Lower leg skin (tissue), 4 donors: ENCODE measurements around the gene OSBPL3. TPM values are rescaled to one million over a fixed set of nuclear protein-coding genes. Genes with fewer than 3 reads are reported as not detected.

ENCODE experiments used
- DNase-seq, 2 donors: peaks; one replicate each; pipeline ENCODE4 v3.0.0-alpha.2; 2019; ENCODE audit warnings: low spot score in 2 of 2
- H3K4me3 ChIP-seq: fragments of 200-600 bp; sonication (generic); 2 replicates; pipeline ENCODE4 v1.5.1; 2017; ENCODE audit warnings: mild to moderate bottlenecking, low read depth; ENCODE audit not compliant: poor library complexity, severe bottlenecking
- POLR2A ChIP-seq, 2 donors: fragments of 450-650 bp; IDR thresholded peaks; one replicate each; pipeline ENCODE4 v1.6.1; 2016 to 2017; ENCODE audit warnings: antibody characterized with exemption in 2 of 2, mild to moderate bottlenecking in 1 of 2, moderate library complexity in 1 of 2
- WGBS, 2 donors: methylation state at CpG; one replicate each; pipeline ENCODE4 v1.1.5; 2018; 5-methylcytosine and 5-hydroxymethylcytosine counted together
- intact Hi-C: fragments of 100-400 bp; cut with DNase I; formaldehyde crosslinking; loops from one replicate; pipeline ENCODE4 v1.15.0; 2023; ENCODE audit warnings: low total_unique reads
- total RNA-seq, 4 donors: library from RNA; depleted of rRNA; stranded (reverse); fragments of >200 nt; gene quantifications; one replicate each; pipeline ENCODE4 v1.1.0, GENCODE V29; 2016
- TF ChIP-seq, protein P1 (sequence below), 3 donors: fragments of 450-650 bp; IDR thresholded peaks; one replicate each; pipeline ENCODE4 v1.5.1; 2016; ENCODE audit warnings: antibody characterized with exemption in 3 of 3, mild to moderate bottlenecking in 3 of 3, moderate library complexity in 2 of 3

The OSBPL3 gene
- total RNA-seq, 4 donors from 2014 or later: 21.9 to 40.3 (median 23.7) TPM

GRCh38 chr7:24862461-24862860 lies 117.5 kb downstream of the OSBPL3 start:
- TF ChIP-seq, protein P1, sequence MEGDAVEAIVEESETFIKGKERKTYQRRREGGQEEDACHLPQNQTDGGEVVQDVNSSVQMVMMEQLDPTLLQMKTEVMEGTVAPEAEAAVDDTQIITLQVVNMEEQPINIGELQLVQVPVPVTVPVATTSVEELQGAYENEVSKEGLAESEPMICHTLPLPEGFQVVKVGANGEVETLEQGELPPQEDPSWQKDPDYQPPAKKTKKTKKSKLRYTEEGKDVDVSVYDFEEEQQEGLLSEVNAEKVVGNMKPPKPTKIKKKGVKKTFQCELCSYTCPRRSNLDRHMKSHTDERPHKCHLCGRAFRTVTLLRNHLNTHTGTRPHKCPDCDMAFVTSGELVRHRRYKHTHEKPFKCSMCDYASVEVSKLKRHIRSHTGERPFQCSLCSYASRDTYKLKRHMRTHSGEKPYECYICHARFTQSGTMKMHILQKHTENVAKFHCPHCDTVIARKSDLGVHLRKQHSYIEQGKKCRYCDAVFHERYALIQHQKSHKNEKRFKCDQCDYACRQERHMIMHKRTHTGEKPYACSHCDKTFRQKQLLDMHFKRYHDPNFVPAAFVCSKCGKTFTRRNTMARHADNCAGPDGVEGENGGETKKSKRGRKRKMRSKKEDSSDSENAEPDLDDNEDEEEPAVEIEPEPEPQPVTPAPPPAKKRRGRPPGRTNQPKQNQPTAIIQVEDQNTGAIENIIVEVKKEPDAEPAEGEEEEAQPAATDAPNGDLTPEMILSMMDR (IDR thresholded peaks at IDR 0.05): no peak
- TF ChIP-seq POLR2A (IDR thresholded peaks at IDR 0.05): no peak
- intact Hi-C loops: no loop called here
- no peak overlapping the region for H3K4me3 ChIP-seq
- DNase-seq: no peak
- 92 to 96% methylated on average over 1 of the region's 1 CpG for WGBS, 2 donors

GRCh38 chr7:24861336-24861735 lies 118.6 kb downstream of the OSBPL3 start:
- no peak for DNase-seq
- no peak overlapping the region for H3K4me3 ChIP-seq
- no peak for TF ChIP-seq POLR2A (IDR thresholded peaks at IDR 0.05)
- TF ChIP-seq, protein P1 (IDR thresholded peaks at IDR 0.05): no peak
- intact Hi-C loops: no loop called here

- no peak overlapping the region for H3K4me3 ChIP-seq
- 97% methylated on average over 2 of the region's 2 CpGs for WGBS, 2 donors
- TF ChIP-seq, protein P1 (IDR thresholded peaks at IDR 0.05): no peak
- TF ChIP-seq POLR2A (IDR thresholded peaks at IDR 0.05): no peak
- no peak for DNase-seq
- intact Hi-C loops: no loop called here
Observed at GRCh38 chr7:24860611-24861010, 119.4 kb downstream of the OSBPL3 start.

DNA sequence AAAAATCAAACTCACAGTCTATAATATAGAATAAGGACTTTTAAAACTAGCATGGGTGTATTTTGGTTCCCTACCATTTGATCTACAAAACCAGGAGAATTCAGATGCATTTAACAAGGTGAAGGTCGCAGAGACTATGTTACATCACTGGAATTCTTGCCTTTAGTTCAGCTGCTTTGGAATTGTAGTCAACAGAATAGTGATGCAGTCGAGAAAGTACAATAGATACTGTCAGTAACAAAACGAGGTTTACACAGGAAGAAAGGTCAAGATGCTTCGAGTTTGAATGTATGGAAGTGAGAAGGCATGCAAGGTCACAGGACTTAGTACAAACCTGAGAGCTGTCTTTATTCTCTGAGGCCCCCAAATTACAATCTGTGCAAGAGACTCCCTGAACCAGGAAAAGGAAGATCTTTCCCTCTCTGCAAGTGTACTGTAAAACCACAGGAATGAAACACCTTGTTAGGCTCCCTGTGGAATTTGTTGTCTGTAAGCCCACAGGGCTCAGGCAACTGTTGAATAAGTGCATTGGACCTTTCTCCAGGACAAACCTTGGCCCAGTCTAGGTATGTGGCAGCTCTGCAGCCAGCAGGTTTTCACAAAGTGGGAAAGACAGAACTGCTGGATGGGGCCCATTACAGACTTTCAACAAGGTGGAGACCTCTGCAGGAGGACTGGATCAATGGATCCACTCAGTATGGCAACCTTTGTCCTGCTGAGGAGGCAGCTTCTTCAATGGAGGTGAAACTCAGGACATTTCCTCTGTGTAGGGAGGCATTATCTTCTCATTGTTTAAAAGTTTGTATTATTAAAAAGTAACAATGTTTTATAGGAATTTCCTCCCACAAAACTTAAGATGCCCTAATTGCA lies 121.6 kb downstream of the OSBPL3 start:
- no peak for TF ChIP-seq POLR2A (IDR thresholded peaks at IDR 0.05)
- TF ChIP-seq, protein P1 (IDR thresholded peaks at IDR 0.05): no peak
- H3K4me3 ChIP-seq: no peak overlapping the region
- WGBS, 2 donors: 59 to 69% methylated on average over 4 of the region's 4 CpGs
- no peak for DNase-seq
- intact Hi-C loops: no loop called here

GRCh38 chr7:24857623-24858022 lies 122.4 kb downstream of the OSBPL3 start:
- intact Hi-C loops: no loop called here
- TF ChIP-seq POLR2A (IDR thresholded peaks at IDR 0.05): no peak
- TF ChIP-seq, protein P1 (IDR thresholded peaks at IDR 0.05): no peak
- no peak for DNase-seq
- H3K4me3 ChIP-seq: no peak overlapping the region

- intact Hi-C loops: no loop called here
- TF ChIP-seq, protein P1 (IDR thresholded peaks at IDR 0.05): no peak
- TF ChIP-seq POLR2A (IDR thresholded peaks at IDR 0.05): no peak
- 67 to 81% methylated on average over 3 of the region's 3 CpGs for WGBS, 2 donors
- H3K4me3 ChIP-seq: no peak overlapping the region
- DNase-seq: no peak
Observed at GRCh38 chr7:24854866-24855265, 125.1 kb downstream of the OSBPL3 start.
